Erythroblast (primary cell): ENCODE results near the gene GNB2.
"Not testable (repeated sequence)": the region's sequence is repeated elsewhere in the genome, so short reads cannot be mapped to it uniquely, and the experiment has no call there.

ENCODE experiments used
- GATA1 ChIP-seq: IDR thresholded peaks from 2 replicates; pipeline ENCODE4 v1.6.1; 2011; ENCODE audit warnings: low read depth, mild to moderate bottlenecking, control low read depth, low read length, moderate library complexity
- POLR2A ChIP-seq: IDR thresholded peaks from 2 replicates; pipeline ENCODE4 v1.6.1; 2011; ENCODE audit warnings: mild to moderate bottlenecking, low read length

DNA sequence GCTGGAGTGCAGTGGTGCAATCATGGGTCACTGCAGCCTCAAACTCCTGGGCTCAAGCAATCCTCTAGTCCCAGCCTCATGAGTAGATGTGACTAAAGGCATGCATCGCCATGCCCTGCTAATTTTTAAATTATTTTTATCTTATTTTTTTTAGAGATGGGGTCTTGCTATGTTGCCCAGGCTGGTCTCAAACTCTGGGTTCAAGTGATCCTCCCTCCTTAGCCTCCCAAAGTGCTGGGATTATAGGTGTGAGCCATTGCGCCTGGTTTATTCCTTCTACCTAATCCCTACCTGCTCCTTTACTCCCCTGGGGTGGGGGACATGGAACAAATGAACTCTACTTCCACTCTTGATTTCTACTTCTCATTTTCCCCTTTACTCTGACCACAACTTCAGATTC is 50.8 kb downstream of the GNB2 start:
- TF ChIP-seq POLR2A, GATA1: not testable (repeated sequence)
